ENCODE measurements around the gene CCNI.
A peak's percentile ranks its signal among the peaks of the same experiment; 100 is the strongest.
"Not testable (repeated sequence)": the region's sequence is repeated elsewhere in the genome, so short reads cannot be mapped to it uniquely, and the experiment has no call there.

The CCNI gene

DNA sequence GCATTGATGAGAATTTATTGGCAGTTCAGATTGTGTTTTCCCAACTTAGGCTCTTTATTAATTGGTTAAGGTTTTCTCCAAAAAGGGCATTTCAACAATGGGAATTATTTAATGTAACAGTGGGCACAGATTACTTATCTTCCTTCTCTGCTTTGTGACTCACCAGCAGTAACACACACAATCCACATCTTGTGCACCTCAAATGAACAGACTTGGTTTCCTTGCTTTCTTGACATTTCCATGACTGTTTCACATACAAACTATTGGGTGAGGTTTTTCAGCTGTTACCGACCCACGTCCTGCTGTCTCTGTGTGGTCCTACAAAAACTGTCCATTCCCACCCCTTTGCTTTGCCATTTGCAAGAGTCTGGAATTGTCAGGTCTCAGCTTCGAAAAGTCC, 38.1 kb downstream of the CCNI start:
- no peak for DNase-seq

DNA sequence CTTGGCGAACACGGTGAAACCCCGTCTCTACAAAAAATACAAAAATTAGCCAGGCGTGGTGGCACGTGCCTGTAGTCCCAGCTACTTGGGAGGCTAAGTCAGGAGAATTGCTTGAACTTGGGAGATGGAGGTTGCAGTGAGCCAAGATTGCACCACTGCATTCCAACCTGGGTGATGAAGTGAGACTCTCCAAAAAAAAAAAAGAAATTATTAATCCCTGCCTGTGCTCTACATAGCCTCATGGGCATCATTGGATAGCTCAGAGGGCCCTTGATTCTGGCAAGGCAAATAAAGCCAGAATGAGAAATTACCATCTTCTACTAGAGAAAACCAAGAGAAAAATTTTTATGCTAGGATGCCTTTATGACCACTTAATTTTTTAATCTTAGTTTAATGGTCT, 38.6 kb downstream of the CCNI start:
- DNase-seq: not testable (repeated sequence)

DNA sequence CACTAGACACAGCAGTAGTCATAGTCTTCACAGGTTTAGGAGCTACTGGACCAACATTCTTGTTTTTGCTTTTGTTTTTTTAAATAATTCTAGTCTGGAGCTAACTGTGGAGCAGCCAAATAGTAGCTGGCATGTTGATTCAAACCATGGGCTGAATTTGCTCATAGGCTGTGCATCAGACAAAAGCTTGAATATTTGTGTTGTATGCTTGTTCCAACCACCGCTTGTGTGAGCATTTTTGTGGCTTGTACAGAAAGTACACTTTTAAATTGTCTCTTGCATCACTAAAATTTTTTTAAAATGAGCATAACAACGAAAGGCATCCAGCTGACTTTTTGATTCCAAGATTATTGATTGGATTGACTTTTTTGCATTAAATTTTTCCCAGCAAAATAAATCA, 39.6 kb downstream of the CCNI start:
- no peak for DNase-seq

DNA sequence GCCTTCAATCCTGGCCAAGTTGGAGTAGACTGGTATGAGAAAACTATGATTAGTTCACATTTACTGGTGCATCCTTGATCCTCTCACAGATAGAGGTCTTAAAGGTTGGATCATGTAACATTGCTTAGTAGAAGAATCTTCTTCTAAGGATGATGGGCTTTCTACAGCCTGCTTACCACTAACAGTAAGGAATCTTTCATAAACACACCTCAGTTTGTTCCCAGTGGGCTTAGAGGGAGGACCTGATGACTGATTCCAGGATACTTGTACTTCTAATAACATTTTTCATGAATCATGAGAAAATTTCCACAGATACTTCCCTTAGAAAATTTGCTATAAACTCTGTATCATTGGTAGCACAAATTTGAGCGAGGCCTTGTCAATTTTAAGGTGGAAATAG, 40.6 kb downstream of the CCNI start:
- no peak for DNase-seq

DNA sequence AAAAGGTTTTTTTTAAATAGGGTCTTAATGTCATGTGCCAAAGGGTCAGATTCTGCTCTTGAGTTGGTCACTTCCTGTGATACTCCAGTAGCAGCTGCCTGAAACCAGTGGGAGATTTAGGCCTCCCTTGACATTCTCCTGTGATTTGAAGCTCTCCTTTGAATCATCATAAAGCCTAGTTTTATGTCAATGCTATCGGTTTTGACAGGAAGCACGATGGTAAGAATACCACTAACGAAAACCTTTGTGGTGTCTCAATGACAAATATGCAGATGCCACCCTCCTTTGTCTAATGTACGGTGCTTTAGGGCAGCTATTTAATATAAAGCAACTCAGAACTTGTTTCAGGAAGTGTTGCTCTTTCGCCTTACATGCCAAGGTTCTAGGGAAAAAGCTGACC, 44.2 kb downstream of the CCNI start:
- DNase-seq: no peak

DNA sequence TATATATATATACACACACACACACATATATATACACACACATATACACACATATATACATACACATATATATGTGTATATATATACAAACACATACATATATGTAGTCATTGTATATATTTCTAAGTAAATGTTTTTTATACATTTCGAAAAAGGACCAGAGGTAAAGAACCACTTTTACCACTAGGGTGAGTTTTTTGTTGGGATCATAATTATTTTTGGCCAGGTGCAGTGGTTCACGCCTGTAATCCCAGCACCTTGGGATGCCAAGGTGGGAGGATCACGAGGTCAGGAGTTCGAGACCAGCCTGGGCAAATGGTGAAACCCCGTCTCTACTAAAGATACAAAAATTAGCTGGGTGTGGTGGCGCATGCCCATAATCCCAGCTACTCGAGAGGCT, 46.0 kb downstream of the CCNI start:
- not testable (repeated sequence) for DNase-seq

DNA sequence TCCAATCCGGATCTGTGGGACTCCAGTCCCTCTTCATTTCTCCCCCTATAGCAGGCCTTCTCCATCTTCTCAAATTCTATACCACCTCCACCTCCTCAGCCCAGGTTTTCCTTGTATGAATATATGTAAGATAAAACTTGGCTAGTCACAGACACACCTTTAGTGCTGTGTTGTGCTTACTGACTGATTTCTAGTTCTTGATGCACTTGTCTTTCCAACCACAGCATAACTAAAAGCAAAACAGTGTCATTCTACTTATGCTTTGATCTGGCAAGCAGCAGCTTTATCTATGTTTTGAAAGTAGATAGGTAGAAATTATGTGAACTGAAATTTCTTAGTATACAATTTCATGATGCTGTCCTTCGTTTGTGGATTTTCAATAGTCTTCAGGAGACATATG, 47.5 kb downstream of the CCNI start:
- no peak for DNase-seq

DNA sequence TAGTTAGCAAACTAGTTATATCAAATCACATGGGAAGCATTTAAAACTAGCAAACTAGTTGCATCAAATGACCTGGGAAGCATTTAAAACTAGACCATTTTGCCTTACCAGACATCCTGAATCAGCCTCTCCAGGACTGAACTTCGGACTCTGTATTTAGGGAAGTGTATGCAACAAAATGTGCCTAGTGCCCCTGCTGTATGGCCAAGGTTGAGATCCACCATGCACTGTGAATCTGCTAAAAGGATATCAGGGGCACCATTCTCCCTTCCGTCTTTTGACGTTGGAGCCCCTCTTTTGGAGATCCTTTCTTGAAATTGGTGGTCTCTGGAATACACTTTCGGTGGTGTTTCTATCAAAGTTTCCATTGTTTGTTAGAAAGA, 49.5 kb downstream of the CCNI start:
- DNase-seq: no peak

DNA sequence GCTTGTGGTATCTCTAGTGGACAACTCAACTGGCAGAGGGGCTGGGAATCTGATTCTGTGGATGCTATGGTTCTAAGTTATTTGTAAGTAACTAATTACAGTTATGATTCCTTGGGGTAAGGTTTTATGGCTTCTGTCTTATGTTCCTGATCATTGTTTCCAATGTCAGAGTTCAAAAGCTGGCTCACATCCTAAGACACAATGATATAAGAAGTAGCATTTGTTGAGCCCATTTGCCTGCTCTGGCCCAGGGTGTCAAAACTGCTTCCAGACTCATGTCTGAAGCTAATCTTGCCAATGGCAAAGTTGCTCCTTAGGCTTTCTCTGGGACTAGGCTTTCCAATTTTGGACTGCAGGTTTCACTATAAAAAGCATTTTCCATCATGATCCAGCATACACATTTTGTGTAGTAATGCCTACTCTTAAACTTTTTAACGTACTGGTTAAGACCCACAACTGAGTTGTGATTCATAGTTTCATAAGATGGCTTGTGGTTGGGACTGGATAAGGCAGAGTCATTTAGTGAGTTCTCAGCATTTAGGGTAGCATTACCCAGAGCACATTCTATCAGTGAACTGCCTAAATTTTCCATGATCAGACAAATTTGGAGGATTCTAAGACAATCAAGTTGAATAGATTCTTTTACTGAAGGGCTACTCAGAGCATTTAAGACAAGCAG, 50.0 kb downstream of the CCNI start:
- no peak for DNase-seq

DNA sequence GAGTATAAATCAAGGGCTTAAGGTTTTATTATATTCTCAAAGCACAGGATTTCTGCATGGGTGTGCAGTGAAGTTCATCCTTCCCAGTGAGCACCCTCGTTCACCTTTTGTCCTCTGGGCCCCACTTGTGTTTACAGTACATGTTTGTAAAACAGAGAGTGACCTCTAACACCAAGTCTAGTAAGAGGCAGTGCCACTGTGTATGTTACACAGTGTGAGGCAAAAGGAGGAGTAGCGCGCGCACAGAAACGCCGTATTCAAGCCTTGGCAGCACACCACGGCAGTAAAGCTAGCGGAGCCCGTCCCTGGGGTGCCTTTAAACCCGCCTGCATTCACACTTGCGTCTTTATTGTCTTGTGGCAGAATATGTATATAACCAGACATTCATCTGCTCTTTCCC, 51.9 kb downstream of the CCNI start:
- DNase-seq: no peak

DNA sequence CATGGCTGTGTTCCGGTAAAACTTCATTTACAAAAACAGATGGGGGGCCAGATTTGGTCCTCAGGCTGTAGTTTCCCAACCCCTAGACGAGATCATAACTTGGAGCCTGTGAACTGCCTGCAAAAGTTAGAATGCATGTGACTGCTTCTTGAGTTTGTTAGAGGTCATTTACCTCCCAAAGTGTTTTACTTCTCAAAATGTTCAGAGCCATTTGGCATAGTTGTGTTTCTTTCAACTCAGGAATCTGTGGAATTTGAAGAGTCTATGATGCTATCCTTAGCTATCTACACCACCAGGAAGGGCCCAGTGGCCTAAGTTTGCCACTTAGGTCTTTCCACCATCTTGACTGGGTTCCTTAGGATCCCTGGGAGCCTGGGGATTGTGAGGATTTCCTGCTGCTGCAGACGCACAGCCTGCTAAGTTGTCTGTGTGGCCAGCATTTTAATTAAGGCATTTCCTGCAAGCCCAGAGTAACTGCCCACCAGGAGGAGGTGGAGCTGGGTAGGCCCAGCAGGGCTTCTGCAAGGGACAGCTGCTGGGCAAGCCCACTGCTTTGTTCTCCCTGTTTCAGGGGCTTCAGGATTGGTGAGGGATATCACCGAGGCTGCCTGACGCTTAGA, 53.1 kb downstream of the CCNI start:
- peak; percentile 35 for DNase-seq

DNA sequence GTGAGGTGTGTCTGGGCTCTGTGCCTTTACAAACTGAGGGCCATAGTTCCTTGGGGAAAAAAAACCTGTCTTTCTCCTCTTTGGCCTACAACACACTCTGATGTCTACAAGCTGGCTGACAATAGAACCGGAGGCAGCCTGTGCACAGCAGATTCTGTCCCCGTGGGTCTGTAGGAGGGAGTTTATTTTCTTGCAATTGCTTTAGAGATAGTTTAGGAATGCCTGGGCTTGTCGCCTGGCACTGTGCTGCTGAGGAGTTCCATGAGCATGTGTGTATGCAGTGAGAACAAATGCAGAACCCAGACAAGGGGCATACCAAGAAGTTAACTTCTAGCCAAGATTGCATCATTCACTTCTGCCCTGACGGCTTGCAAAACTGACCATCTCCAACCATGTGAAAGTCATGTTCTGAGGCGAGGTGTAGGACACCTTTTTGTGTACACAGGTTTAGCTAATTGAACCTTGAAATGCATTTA, 54.1 kb downstream of the CCNI start:
- DNase-seq: no peak

DNA sequence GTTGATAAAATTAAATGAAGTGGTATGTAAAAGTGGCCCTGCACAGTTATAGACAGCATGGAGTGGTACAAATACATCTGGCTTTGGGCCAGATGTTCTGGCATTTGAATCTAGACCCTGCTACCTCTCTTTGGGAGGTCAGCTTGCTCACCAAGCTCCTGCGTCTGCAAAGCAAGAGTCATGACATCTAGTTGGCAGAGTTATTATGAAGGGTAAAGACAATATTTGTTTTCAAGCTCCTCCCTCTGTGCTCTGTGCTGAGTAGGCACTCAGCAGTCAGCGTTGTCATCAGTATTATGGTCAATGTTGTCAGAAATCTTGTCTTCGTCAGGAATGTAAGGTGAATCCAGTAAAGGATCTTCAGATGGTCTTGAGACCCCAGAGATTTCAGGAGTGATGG, 55.8 kb downstream of the CCNI start:
- DNase-seq: no peak

DNA sequence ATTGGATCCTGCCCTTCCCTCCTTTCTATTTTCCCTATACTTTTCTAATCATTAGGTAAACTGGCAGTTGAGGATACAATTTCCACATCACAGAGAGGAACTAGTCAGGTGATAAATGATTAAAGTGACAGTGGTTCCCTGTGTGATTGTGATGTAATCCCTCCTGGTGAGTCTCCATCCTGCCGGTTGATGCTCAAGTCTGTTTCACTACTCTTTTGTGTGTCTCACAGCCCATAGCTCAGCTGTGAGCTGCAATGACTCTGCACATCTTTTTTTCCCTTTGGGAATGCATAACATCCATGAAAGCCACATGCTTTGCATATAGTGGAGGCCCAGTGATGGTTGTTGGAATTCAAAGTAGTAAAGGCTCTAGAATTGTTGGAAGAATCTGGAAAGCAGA, 60.4 kb downstream of the CCNI start:
- no peak for DNase-seq

DNA sequence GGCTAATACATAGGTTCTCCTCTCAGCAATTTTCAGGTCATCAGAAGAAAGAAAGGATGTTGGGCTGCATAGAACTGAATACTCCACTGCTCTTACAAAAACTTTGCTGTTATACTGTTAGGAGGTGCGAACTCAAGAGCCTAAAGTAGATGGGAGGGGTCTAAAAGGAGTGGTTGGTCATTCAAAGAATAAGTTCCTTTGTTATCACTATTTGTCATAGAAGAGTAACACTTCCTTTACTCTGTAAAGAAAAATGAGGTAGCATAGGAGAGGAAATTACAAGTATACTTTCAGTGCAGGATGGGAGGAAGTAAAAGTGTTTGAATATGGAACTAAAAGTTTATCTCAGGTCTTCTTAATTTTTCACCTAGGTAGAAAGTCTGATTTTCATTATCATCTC, 61.5 kb downstream of the CCNI start:
- DNase-seq: no peak

DNA sequence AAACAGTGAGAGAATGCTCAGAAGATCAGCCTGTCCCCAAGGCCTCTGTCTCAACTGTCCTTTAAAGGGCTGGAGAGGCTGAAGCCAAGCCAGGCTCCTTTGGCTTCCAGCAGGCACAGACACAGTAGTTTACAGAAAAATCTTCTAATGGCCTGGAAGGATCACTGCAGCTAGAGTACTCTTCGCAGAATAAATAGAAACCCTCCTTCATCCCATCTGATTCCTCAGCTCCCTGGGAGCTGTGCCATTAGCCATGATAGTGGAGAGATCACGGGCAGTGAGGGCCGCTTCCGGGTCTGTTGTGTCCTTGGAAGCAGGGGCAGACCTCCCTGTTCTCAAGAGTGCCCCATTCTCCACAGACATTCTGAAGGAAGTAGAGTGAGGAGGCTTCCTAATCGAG, 63.1 kb downstream of the CCNI start:
- no peak for DNase-seq

DNA sequence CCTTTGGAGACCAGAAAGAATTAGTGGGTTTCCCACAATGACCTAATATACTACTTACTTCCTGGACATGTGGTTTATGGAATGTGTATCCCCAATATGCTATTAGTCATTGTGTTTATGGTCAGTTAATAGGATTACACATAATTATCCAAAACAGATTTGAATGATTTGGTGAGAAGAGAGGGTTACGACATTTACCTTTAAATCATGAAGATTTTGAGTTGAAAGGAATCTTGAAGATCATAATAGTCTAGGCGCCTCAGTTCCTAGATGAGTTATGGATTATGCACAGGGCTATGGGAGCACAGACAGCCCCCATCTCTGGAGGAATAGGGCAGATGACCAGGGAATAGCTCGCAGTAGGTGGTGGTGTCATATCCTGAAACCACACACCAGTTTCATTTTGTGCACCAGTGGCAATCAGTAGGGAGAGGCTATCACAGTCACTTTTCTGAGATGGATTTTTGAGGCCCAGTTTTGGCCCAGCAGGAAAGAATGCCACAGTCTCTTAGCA, 64.9 kb downstream of the CCNI start:
- no peak for DNase-seq

DNA sequence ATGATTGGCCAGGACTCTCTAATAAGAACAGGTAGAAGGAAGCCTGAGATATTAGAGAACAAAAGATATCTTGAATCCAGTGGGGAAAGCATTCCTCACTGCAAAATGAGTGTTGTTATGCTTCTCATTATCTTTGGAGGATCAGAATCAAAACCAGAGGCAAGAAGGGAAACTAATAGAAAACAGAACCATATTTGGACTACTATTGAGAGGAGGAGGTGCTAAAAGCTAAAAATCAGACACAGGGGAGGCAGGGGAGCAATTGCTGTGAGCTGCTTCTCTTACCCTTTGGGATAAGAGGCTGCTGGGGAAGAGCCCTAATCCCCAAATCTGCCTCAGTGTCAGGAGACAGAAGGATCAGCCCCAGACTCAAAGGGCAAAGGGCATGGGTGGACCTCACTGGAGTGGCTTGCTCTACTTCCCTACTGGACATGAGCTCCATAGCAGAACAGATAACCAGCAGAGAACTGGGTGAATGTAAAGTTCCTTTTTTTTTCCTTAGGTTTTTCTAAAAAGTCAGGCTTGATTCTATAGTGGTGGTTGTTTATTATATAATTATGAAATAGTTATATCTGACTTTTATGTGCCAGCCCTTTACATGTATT, 66.2 kb downstream of the CCNI start:
- DNase-seq: no peak

DNA sequence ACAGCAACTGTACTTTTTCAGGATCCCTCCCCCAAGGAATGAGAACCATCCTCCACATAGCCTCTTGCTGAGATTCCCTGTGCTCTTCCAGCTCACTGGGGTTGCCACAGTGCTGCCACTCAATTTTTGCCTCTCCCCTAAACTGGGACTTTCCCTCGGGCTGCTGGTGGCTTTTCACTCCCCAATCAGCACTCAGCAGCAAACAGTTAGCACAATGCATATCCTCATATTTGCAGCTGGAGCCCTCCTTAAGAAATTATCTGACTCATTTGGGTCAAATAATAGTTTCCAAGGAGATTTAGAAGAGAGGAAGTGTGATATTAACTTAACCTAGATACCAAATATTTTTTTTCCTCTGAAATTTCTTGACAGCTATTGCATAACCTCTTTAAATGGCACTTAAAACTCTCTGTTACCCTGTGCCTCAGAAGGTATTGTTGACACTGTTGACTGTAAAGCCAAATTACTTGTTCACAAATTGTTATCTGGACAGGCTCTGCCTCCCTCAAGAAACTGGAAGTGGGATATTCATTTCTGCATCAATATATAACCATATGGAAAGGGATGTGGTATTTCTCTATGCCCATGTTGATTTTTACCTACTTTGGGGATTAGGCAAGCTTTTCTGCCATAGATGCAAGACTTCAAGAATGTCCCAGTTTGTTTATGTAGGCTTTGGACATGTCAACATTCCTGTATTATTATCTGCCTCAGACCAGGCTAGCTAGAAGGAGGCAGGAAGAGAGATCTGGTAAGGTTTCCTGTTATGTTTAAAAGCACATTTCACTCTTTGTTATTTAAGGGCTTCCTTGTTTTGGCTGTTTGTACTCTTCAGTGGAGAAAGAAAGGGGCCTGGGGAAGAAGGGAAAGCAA, 68.2 kb downstream of the CCNI start:
- DNase-seq: no peak

DNA sequence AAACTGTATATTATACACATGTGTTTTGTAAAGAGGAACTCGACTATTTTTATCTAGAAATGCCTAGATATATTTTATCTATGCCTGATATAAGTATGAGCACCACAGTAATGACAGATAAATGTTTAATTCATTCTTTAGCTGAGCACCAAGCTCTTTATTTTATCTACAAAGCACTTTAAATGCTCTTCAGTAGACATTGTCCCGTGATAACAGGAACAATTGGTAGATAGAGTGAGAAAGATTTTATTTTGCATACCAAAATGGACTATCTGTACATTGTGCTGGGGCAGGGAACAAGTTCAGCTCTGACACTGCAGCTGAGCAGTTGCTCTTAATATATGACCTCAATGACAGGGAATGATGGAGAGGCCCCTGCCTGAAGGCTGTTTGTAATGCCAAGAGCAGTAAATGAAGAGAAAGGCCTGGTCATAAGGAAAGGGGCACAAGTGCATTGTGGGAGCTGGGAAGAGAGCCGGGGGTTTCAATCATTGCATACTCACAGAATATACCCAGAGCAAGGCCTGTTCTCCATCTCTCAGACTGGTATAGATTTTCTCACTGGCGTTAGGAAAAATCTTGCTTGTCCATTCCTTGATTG, 68.9 kb downstream of the CCNI start:
- DNase-seq: no peak

DNA sequence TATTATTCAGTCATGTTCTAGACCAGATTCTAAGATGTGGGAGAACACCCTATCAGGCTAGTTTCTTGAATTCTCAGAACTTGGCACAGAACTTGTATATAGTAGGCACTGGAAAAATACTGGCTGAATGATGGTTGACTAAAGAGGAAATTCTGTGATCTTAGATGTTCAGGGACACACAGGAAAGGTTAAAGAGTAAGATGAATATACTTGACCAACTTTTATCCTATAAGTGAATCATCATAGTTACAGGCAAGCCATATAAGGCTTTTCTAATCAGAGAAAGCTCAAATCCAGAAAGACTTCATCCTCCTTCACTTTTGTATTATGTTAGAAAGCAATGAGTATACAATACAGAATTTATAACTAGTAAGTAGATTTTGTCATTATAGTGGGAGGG, 72.4 kb downstream of the CCNI start:
- no peak for DNase-seq

DNA sequence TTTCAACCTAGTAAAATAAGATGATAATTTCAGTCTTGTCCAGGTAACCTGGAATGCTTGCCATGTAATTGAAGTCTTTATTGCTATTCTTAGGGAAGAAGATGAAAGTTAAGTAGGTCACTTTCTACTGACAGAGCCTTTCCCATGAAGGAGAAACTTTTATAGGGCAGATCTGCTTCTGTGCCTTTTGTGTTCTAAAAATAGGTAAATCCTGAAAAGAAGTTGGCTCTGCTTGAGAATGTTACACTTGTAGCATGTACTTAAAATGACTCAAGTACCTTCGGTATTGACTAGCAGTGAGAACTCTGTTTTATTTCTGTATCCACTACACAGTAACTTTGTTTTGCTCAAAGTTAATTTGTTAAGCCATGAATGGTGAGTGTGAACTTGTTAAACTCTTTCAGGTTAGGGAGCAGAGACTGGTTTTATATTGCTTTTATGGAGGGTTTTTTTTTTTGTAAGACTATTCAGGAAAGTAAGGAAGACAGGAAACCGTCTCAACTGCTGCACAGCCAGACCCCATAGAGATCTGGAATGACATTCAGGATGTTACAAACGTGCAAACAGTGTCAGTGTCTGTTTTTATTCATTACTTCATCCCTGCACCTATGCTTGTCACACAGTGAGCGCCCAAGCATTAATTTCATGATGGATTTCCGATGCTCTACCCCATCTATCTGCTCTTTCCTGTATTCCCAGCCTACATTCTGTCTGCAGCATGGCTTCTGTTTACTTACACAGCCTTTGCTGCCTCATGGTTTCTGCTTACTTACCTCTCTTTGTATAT, 73.3 kb downstream of the CCNI start:
- no peak for DNase-seq

All from femur (tissue), 1 donor.